GM12875 (cell line): ENCODE results near the gene RYR1.
"Not testable (repeated sequence)": the region's sequence is repeated elsewhere in the genome, so short reads cannot be mapped to it uniquely, and the experiment has no call there.

Experiments used
- H3K4me3 ChIP-seq: one replicate; pipeline ENCODE4 v1.5.1; 2011; ENCODE audit warnings: low read depth, low read length, control low read depth
- CTCF ChIP-seq: IDR thresholded peaks from 2 replicates; pipeline ENCODE4 v1.5.1; 2011; ENCODE audit warnings: low read depth, mild to moderate bottlenecking, control low read depth, inconsistent platforms, low read length, moderate library complexity, borderline replicate concordance; ENCODE audit not compliant: insufficient read depth

The RYR1 gene

DNA sequence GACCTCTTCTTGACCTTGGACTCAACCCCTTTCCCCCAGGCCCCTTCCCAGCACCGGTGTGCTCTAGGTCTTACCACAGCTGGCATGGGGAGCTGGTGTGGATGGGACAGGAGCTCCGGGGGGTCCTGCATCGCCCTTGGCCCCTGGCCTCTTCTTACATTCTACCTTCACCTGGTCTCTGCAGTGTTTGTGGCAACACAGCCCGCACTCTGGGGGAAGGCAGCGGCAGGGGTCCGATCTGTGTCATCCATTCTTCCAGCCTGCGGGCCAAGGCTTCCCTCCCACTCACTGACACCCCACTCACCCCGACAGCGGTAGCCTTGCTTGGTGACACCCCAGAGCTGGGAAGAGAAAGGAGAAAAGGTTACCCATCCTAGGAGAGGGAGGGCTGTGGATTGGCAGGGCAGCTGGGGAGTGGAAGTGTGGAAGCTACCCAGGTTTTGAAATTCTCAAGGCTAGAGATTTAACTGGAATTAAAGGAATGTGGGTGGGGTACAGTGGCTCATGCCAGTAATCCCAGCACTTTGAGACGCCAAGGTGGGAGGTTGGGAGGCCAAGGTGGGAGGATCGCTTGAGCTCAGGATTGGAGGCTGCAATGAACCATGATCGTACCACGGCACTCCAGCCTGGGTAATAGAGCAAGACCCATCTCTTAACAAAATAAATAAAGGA is 22.3 kb upstream of the RYR1 start:
- H3K4me3 ChIP-seq = no peak overlapping the region
- TF ChIP-seq CTCF = no peak

DNA sequence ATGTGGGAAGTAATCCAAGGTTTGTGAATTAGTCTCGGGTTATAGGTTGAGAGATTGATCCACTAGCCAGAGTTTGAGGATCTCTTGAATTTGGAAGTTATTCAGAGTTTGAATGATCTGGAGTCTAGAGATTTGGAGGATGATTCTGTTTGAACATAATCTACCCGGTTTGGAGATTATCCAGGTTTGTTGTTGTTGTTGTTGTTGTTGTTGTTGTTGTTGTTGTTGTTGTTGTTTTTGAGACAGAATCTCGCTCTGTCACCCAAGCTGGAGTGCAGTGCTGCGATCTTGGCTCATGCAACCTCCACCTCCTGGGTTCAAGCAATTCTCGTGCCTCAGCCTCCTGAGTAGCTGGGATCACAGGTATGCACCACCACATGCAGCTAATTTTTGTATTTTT is 21.6 kb upstream of the RYR1 start:
- H3K4me3 ChIP-seq = not testable (repeated sequence)

GRCh38 chr19:38412491-38412890 is 21.0 kb upstream of the RYR1 start:
- H3K4me3 ChIP-seq = no peak overlapping the region
- TF ChIP-seq CTCF = no peak

DNA sequence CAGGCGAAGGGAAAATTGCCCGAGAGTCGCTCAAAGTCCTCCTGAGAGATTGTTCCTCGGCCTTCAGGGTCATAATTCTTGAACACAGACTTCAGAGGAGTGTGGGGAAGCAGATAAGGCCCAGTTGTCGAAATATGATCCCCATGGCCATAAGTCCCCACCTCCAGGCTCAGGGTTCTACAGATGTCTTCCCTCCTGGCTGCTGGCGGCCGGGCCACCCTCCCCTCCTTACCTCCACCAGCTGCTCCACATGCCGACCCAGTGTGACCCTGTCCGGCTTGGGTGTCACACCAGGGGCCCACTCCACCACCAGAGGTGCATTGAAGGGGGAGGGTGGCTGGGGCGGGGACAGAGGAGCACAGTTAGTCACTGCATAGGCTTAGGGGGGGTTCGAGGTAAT is 20.5 kb upstream of the RYR1 start:
- no peak for TF ChIP-seq CTCF

DNA sequence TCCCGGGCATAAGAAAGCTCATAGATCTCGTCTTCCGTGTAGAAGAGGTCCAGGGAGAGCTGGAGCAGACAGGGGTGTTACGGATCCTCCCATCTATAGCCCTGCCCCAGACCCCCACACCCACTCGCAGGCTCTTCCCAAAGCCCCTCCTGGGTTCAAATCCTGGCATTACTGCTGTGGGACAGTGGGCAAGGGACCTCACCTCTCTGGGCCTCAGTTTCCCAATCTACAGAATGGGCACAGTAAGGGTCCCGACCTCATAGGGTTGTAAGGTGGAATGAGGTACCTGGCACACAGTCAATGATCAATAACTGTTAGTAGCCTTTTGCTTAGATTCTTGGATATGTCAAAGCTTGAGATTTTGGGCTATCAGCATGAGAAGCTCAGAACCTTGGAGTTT is 20.1 kb upstream of the RYR1 start:
- H3K4me3 ChIP-seq = no peak overlapping the region
- TF ChIP-seq CTCF = no peak

More for the DNA sequence above, 20.5 kb upstream of the RYR1 start:
- no peak overlapping the region for H3K4me3 ChIP-seq

DNA sequence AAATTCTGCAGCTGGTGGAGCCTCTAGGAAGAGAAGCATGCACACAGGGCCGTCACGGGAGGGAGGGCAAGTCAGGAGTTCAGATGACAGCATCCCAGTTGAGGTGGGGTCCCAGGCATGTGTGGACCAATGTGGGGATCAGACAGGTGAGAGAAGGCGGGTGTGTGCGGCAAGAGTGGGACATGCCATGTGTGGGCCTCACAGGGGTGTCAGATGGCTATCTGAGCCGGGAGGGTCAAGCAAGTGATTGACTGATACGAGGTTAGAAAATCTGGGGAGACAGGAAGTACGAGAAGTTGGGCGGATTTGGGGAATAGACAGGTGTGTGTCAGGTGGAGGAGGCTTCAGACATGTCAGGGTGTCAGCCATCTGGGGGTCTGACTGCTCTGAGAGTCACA is 16.3 kb upstream of the RYR1 start:
- no peak overlapping the region for H3K4me3 ChIP-seq
- no peak for TF ChIP-seq CTCF

DNA sequence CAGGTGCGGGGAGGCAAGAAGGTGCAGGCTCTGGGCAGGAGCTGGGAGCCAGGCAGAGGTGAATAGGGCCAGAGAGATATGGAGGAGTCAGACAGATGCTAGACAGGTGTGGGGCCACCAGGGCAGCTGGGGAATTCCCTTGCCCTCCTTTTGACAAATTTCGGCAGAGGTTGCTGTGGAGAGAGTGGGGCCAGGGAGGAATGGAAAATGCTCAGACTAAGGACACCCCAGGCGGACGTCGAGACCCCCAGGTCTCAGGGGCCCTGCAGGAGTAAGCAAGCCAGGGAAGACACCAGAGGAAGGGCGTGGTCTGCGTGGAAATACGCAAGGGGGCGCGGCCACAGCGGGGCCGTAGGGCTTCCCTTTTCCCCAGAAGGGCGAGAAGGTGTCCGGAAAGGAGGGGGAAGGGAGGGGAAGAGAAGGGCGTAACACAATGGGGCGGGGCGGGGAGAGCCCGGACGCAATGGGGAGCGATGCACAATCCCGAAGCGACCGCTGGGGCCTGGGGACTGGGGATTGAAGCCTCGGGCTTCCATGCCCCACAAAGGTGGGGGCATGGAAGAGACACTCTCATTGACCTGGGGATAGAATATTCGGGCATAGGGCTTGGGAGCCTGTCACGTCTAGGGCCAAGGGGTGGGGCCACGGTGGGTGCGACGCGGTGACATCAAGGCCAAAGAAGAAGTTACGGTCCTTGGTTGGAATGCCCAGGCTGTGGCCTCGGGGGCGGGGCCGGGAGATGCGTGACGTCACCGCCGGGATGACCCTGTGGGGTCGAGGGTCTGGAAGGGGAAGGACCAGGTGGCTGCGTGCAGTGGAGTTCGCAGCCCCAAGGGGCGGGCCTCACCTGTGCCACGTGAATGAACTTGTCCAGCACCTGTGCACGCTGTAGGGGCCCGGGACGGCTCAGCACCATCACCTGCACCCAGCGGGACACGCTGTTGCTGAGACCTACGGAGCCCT is 15.7 kb upstream of the RYR1 start:
- TF ChIP-seq CTCF = 0 out of 2 replicates have a peak, but pooled peaks have one; percentile 4
- H3K4me3 ChIP-seq = peak overlapping the region; percentile 12
